ENCODE data around the gene ATXN1.

DNA sequence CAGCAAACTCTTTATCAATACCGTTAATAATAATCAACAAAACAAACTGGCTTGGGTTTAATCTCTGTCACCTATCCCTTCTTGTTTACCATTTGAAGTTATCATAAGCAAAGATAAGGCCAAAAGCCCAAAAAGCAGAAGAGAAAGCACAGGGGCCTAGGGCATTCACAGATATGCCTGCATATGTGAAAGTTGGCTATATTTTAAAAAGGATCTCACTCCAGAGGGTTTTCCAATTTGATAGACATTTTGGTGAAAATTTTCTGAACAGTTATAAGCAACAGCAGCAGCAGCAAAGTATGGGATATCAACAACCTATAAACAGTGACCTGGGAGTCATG is 101.1 kb downstream of the ATXN1 start:
- TF ChIP-seq, protein P1, sequence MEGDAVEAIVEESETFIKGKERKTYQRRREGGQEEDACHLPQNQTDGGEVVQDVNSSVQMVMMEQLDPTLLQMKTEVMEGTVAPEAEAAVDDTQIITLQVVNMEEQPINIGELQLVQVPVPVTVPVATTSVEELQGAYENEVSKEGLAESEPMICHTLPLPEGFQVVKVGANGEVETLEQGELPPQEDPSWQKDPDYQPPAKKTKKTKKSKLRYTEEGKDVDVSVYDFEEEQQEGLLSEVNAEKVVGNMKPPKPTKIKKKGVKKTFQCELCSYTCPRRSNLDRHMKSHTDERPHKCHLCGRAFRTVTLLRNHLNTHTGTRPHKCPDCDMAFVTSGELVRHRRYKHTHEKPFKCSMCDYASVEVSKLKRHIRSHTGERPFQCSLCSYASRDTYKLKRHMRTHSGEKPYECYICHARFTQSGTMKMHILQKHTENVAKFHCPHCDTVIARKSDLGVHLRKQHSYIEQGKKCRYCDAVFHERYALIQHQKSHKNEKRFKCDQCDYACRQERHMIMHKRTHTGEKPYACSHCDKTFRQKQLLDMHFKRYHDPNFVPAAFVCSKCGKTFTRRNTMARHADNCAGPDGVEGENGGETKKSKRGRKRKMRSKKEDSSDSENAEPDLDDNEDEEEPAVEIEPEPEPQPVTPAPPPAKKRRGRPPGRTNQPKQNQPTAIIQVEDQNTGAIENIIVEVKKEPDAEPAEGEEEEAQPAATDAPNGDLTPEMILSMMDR (tag by site-specific recombination; IDR thresholded peaks at IDR 0.05) = no peak
- TF ChIP-seq, protein P2, sequence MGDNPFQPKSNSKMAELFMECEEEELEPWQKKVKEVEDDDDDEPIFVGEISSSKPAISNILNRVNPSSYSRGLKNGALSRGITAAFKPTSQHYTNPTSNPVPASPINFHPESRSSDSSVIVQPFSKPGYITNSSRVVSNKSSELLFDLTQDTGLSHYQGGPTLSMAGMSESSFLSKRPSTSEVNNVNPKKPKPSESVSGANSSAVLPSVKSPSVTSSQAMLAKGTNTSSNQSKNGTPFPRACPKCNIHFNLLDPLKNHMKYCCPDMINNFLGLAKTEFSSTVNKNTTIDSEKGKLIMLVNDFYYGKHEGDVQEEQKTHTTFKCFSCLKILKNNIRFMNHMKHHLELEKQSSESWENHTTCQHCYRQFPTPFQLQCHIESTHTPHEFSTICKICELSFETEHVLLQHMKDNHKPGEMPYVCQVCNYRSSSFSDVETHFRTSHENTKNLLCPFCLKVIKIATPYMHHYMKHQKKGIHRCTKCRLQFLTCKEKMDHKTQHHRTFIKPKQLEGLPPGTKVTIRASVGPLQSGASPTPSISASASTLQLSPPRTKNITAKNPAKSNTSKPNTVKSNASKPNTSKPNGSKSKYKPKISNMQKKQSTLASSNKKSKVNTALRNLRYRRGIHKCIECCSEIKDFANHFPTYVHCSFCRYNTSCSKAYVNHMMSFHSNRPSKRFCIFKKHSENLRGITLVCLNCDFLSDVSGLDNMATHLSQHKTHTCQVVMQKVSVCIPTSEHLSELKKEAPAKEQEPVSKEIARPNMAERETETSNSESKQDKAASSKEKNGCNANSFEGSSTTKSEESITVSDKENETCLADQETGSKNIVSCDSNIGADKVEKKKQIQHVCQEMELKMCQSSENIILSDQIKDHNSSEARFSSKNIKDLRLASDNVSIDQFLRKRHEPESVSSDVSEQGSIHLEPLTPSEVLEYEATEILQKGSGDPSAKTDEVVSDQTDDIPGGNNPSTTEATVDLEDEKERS (tag by site-specific recombination; IDR thresholded peaks at IDR 0.05) = no peak
- TF ChIP-seq SP2 (tag by site-specific recombination; IDR thresholded peaks at IDR 0.05) (no peak), HOXA7 (CRISPR knock-in tag; IDR thresholded peaks at IDR 0.05; ENCODE audit: borderline replicate concordance) (no peak), ZNF214 (tag by site-specific recombination; IDR thresholded peaks at IDR 0.05; ENCODE audit: borderline replicate concordance) (no peak), ZFP3 (tag by site-specific recombination; IDR thresholded peaks at IDR 0.05; ENCODE audit: low read depth) (no peak), ZNF549 (tag by site-specific recombination; IDR thresholded peaks at IDR 0.05) (no peak), ZNF302 (tag by site-specific recombination; IDR thresholded peaks at IDR 0.05; ENCODE audit: low read depth) (no peak), ZNF514 (tag by site-specific recombination; IDR thresholded peaks at IDR 0.05) (no peak), ZNF10 (tag by site-specific recombination; IDR thresholded peaks at IDR 0.05) (no peak), KLF7 (tag by site-specific recombination; IDR thresholded peaks at IDR 0.05; ENCODE audit: borderline replicate concordance) (no peak), ZBTB8A (tag by site-specific recombination; IDR thresholded peaks at IDR 0.05) (no peak)
